Inflammatory macrophage treated with lipopolysaccharide for 1 hour (primary cell): ENCODE results near the gene SYTL3.

Experiments
- DNase-seq, 2 donors: peaks; one replicate each; pipeline ENCODE4 v3.0.0-alpha.2; 2020 to 2022

The SYTL3 gene

GRCh38 chr6:158801655-158802294, 151.9 kb downstream of the SYTL3 start:
- no peak for DNase-seq

GRCh38 chr6:158803733-158804143, 153.9 kb downstream of the SYTL3 start:
- DNase-seq: no peak

GRCh38 chr6:158804207-158804606, 154.4 kb downstream of the SYTL3 start:
- no peak for DNase-seq

- no peak for DNase-seq
Measured at GRCh38 chr6:158805698-158806377, 156.0 kb downstream of the SYTL3 start.

- DNase-seq: no peak
Measured at GRCh38 chr6:158807515-158808441, 157.9 kb downstream of the SYTL3 start.

GRCh38 chr6:158808442-158808833, 158.6 kb downstream of the SYTL3 start:
- DNase-seq: no peak

GRCh38 chr6:158808941-158809678, 159.3 kb downstream of the SYTL3 start:
- no peak for DNase-seq

GRCh38 chr6:158810155-158811095, 160.6 kb downstream of the SYTL3 start:
- no peak for DNase-seq

GRCh38 chr6:158812611-158813010, 162.8 kb downstream of the SYTL3 start:
- DNase-seq: no peak

GRCh38 chr6:158813032-158813431, 163.2 kb downstream of the SYTL3 start:
- no peak for DNase-seq
